ENCODE data around the gene ASGR1.

GRCh38 chr17:7203391-7203790, 24.2 kb upstream of the ASGR1 start:
- no peak for TF ChIP-seq CTCF (IDR thresholded peaks at IDR 0.05)
- TF ChIP-seq POLR2A (IDR thresholded peaks at IDR 0.05) = no peak

Measured in testis (tissue), 2 donors.